Trophoblast cell (in vitro differentiated cells and primary cell): ENCODE measurements around the gene DSTN.

ENCODE experiments used
- DNase-seq, 2 donors: peaks; one replicate each; pipeline ENCODE4 v3.0.0-alpha.2; 2016
- H2AFZ ChIP-seq: 2 replicates; pipeline ENCODE4 v1.6.1; 2013; ENCODE audit warnings: low read length, moderate library complexity, mild to moderate bottlenecking; ENCODE audit not compliant: insufficient read depth, poor library complexity
- H2AK5ac ChIP-seq: 2 replicates; pipeline ENCODE4 v1.6.1; 2013; ENCODE audit warnings: mild to moderate bottlenecking, low read length
- H2BK120ac ChIP-seq: 2 replicates; pipeline ENCODE4 v1.6.1; 2013; ENCODE audit warnings: low read length, mild to moderate bottlenecking, moderate library complexity; ENCODE audit not compliant: insufficient read depth, poor library complexity
- H2BK12ac ChIP-seq: 2 replicates; pipeline ENCODE4 v1.6.1; 2013; ENCODE audit warnings: mild to moderate bottlenecking, low read length, moderate library complexity
- H2BK5ac ChIP-seq: 2 replicates; pipeline ENCODE4 v1.6.1; 2013; ENCODE audit warnings: low read length, low read depth, moderate library complexity, mild to moderate bottlenecking; ENCODE audit not compliant: poor library complexity
- H3K14ac ChIP-seq: 2 replicates; pipeline ENCODE4 v1.6.1; 2013; ENCODE audit warnings: mild to moderate bottlenecking, low read length
- H3K18ac ChIP-seq: 2 replicates; pipeline ENCODE4 v1.6.1; 2013; ENCODE audit warnings: mild to moderate bottlenecking, low read length
- H3K23ac ChIP-seq: 2 replicates; pipeline ENCODE4 v1.6.1; 2013; ENCODE audit warnings: low read length
- H3K27ac ChIP-seq: 2 replicates; pipeline ENCODE4 v1.5.1; 2013; ENCODE audit warnings: low read depth, mild to moderate bottlenecking, inconsistent platforms, low read length, moderate library complexity
- H3K27me3 ChIP-seq: 2 replicates; pipeline ENCODE4 v1.6.1; 2013; ENCODE audit warnings: inconsistent platforms, mild to moderate bottlenecking, low read length, moderate library complexity; ENCODE audit not compliant: insufficient read depth
- H3K36me3 ChIP-seq, 2 experiments: 1 replicate in 1 of 2; 2 replicates in 1 of 2; pipeline ENCODE4 v1.6.1; 2013; ENCODE audit warnings: low read length in 2 of 2, mild to moderate bottlenecking in 2 of 2, moderate library complexity in 1 of 2; ENCODE audit not compliant: insufficient read depth in 2 of 2, control insufficient read depth in 1 of 2
- H3K4ac ChIP-seq: 2 replicates; pipeline ENCODE4 v1.6.1; 2013; ENCODE audit warnings: low read depth, mild to moderate bottlenecking, low read length, moderate library complexity
- H3K4me1 ChIP-seq, 2 experiments: 1 replicate in 1 of 2; 2 replicates in 1 of 2; pipeline ENCODE4 v1.6.1; 2013; ENCODE audit warnings: low read length in 2 of 2, mild to moderate bottlenecking in 2 of 2, moderate library complexity in 1 of 2; ENCODE audit not compliant: insufficient read depth in 2 of 2, control insufficient read depth in 1 of 2
- H3K4me2 ChIP-seq: 2 replicates; pipeline ENCODE4 v1.6.1; 2013; ENCODE audit warnings: inconsistent platforms, mild to moderate bottlenecking, low read length, moderate library complexity
- H3K4me3 ChIP-seq: 2 replicates; pipeline ENCODE4 v1.5.1; 2013; ENCODE audit warnings: mild to moderate bottlenecking, low read depth, low read length, inconsistent platforms
- H3K79me1 ChIP-seq: one replicate; pipeline ENCODE4 v1.6.1; 2013; ENCODE audit warnings: low read length
- H3K79me2 ChIP-seq: 2 replicates; pipeline ENCODE4 v1.6.1; 2013; ENCODE audit warnings: low read length, mild to moderate bottlenecking; ENCODE audit not compliant: control insufficient read depth, insufficient read depth, poor library complexity
- H3K9ac ChIP-seq: 2 replicates; pipeline ENCODE4 v1.6.1; 2013; ENCODE audit warnings: mild to moderate bottlenecking, low read length
- H3K9me3 ChIP-seq: 2 replicates; pipeline ENCODE4 v1.6.1; 2013; ENCODE audit warnings: low read depth, mild to moderate bottlenecking, control low read depth, inconsistent platforms, low read length; ENCODE audit not compliant: insufficient read depth
- H4K12ac ChIP-seq: 2 replicates; pipeline ENCODE4 v1.6.1; 2013; ENCODE audit warnings: low read depth, mild to moderate bottlenecking, low read length, moderate library complexity
- H4K8ac ChIP-seq: 2 replicates; pipeline ENCODE4 v1.6.1; 2013; ENCODE audit warnings: low read depth, mild to moderate bottlenecking, low read length, moderate library complexity
- H4K91ac ChIP-seq: one replicate; pipeline ENCODE4 v1.6.1; 2013; ENCODE audit warnings: low read depth, mild to moderate bottlenecking, low read length, moderate library complexity
- WGBS: extraction: QIAGEN DNeasy Blood & Tissue Kit; methylation state at CpG from one replicate; pipeline ENCODE4 v1.1.7; 2013; ENCODE audit warnings: missing lambda C conversion rate; ENCODE audit not compliant: insufficient read length, insufficient coverage; ENCODE audit errors: extremely low coverage; 5-methylcytosine and 5-hydroxymethylcytosine counted together

DSTN gene

GRCh38 chr20:17524560-17524959 is 45.3 kb upstream of the DSTN start:
- no CpG with 5 or more reads among the region's 8 CpGs for WGBS
- Histone ChIP-seq H3K4me2 (no peak overlapping the region), H3K79me2 (no peaks in the 10 kb centered on the region), H3K14ac (no peak overlapping the region), H3K9ac (no peak overlapping the region), H2AFZ (no peak overlapping the region), H3K79me1 (no peaks in the 10 kb centered on the region), H2BK5ac (no peak overlapping the region), H3K23ac (no peak overlapping the region), H2BK12ac (no peak overlapping the region), H4K8ac (no peak overlapping the region), H3K18ac (no peak overlapping the region), H3K36me3 (no peaks in the 10 kb centered on the region), H2BK120ac (no peak overlapping the region), H3K27me3 (no peaks in the 10 kb centered on the region), H2AK5ac (no peak overlapping the region), H3K4me3 (no peak overlapping the region), H3K4ac (no peak overlapping the region), H3K4me1 (peaks cover 0 to 2% of the 10 kb centered on the region in 2 experiments), H4K91ac (no peak overlapping the region), H3K27ac (no peak overlapping the region), H3K9me3 (no peaks in the 10 kb centered on the region), H4K12ac (no peak overlapping the region)
- DNase-seq, result peak; percentile 42 to 71

- no CpG with 5 or more reads among the region's 5 CpGs for WGBS
- no peak for DNase-seq
- Histone ChIP-seq H3K9me3 (no peaks in the 10 kb centered on the region), H2BK12ac (no peak overlapping the region), H3K4ac (no peak overlapping the region), H3K23ac (no peak overlapping the region), H3K79me1 (no peaks in the 10 kb centered on the region), H3K79me2 (no peaks in the 10 kb centered on the region), H3K4me1 (peaks cover 0 to 2% of the 10 kb centered on the region in 2 experiments), H3K9ac (no peak overlapping the region), H2BK5ac (no peak overlapping the region), H2AK5ac (no peak overlapping the region), H2AFZ (no peak overlapping the region), H3K4me2 (no peak overlapping the region), H3K27me3 (no peaks in the 10 kb centered on the region), H4K91ac (no peak overlapping the region), H3K14ac (no peak overlapping the region), H3K18ac (no peak overlapping the region), H3K4me3 (no peak overlapping the region), H3K36me3 (no peaks in the 10 kb centered on the region), H2BK120ac (no peak overlapping the region), H3K27ac (no peak overlapping the region), H4K8ac (no peak overlapping the region), H4K12ac (no peak overlapping the region)
Measured at GRCh38 chr20:17525132-17525531, 44.7 kb upstream of the DSTN start.

- Histone ChIP-seq H3K27ac (no peak overlapping the region), H3K4me1 (peaks cover 0 to 2% of the 10 kb centered on the region in 2 experiments), H3K27me3 (no peaks in the 10 kb centered on the region), H3K79me2 (no peaks in the 10 kb centered on the region), H3K23ac (no peak overlapping the region), H2BK12ac (no peak overlapping the region), H3K4me3 (no peak overlapping the region), H2BK5ac (no peak overlapping the region), H3K14ac (no peak overlapping the region), H3K79me1 (no peaks in the 10 kb centered on the region), H3K4ac (no peak overlapping the region), H3K9ac (no peak overlapping the region), H2AK5ac (no peak overlapping the region), H2BK120ac (no peak overlapping the region), H3K36me3 (no peaks in the 10 kb centered on the region), H4K12ac (no peak overlapping the region), H3K9me3 (no peaks in the 10 kb centered on the region), H3K18ac (no peak overlapping the region), H4K91ac (no peak overlapping the region), H4K8ac (no peak overlapping the region), H3K4me2 (no peak overlapping the region), H2AFZ (no peak overlapping the region)
- DNase-seq, result peak in 1 of 2 donors; percentile 80
Measured at GRCh38 chr20:17525650-17526049, 44.2 kb upstream of the DSTN start.

DNA sequence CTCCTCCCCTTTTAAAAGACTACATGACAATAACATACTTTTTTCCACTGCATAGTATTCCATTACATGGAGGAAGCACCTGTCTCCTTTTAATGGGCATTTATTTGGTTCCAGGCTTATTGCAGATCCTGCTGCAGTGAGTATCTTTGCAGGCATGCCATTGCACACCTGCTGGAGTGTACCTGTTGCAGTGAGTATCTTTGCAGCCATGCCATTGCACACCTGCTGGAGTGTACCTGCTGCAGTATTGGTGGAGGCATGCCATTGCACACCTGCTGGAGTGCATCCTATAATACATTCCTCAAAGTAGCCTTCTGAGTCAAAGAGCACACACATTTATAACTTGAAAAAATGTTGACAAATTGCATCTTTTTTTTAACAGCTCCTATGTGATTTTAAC is 40.3 kb upstream of the DSTN start:
- no peak overlapping the region for H4K8ac ChIP-seq
- no peak overlapping the region for H4K12ac ChIP-seq
- H3K27me3 ChIP-seq, result no peaks in the 10 kb centered on the region
- H3K4ac ChIP-seq, result no peak overlapping the region
- no peak overlapping the region for H2BK12ac ChIP-seq
- no peak overlapping the region for H2BK5ac ChIP-seq
- H3K79me2 ChIP-seq, result no peaks in the 10 kb centered on the region
- no peak overlapping the region for H3K9ac ChIP-seq
- peaks cover 6% of the 10 kb centered on the region for H3K79me1 ChIP-seq
- no peak overlapping the region for H3K14ac ChIP-seq
- H3K4me1 ChIP-seq, result no peaks in the 10 kb centered on the region
- no peak overlapping the region for H3K23ac ChIP-seq
- no peak overlapping the region for H4K91ac ChIP-seq
- H2AK5ac ChIP-seq, result no peak overlapping the region
- no peaks in the 10 kb centered on the region for H3K36me3 ChIP-seq
- no peak overlapping the region for H3K4me3 ChIP-seq
- H3K18ac ChIP-seq, result no peak overlapping the region
- no peaks in the 10 kb centered on the region for H3K9me3 ChIP-seq
- no peak overlapping the region for H2BK120ac ChIP-seq
- H3K4me2 ChIP-seq, result no peak overlapping the region
- DNase-seq, result no peak
- H3K27ac ChIP-seq, result no peak overlapping the region
- no peak overlapping the region for H2AFZ ChIP-seq

GRCh38 chr20:17530153-17530552 is 39.7 kb upstream of the DSTN start:
- no peak for DNase-seq
- H3K27me3 ChIP-seq, result no peaks in the 10 kb centered on the region
- H3K36me3 ChIP-seq, result no peaks in the 10 kb centered on the region
- no peak overlapping the region for H2BK120ac ChIP-seq
- H3K14ac ChIP-seq, result no peak overlapping the region
- H2AFZ ChIP-seq, result no peak overlapping the region
- WGBS, result no CpG with 5 or more reads among the region's 7 CpGs
- H3K27ac ChIP-seq, result no peak overlapping the region
- no peaks in the 10 kb centered on the region for H3K4me1 ChIP-seq
- no peak overlapping the region for H2BK5ac ChIP-seq
- H3K79me1 ChIP-seq, result peaks cover 6% of the 10 kb centered on the region
- H3K4me2 ChIP-seq, result no peak overlapping the region
- H4K91ac ChIP-seq, result no peak overlapping the region
- no peak overlapping the region for H4K12ac ChIP-seq
- H3K79me2 ChIP-seq, result no peaks in the 10 kb centered on the region
- no peak overlapping the region for H3K18ac ChIP-seq
- no peak overlapping the region for H3K23ac ChIP-seq
- no peak overlapping the region for H2AK5ac ChIP-seq
- no peak overlapping the region for H4K8ac ChIP-seq
- H3K9ac ChIP-seq, result no peak overlapping the region
- H3K4me3 ChIP-seq, result no peak overlapping the region
- no peak overlapping the region for H3K4ac ChIP-seq
- no peak overlapping the region for H2BK12ac ChIP-seq
- H3K9me3 ChIP-seq, result no peaks in the 10 kb centered on the region
